ENCODE data around the gene NFATC4. TPM values are rescaled to one million over a fixed set of nuclear protein-coding genes. Genes with fewer than 3 reads are reported as not detected.

Gene NFATC4
- total RNA-seq, 1 experiment from 2014 or later: 10.7 TPM

DNA sequence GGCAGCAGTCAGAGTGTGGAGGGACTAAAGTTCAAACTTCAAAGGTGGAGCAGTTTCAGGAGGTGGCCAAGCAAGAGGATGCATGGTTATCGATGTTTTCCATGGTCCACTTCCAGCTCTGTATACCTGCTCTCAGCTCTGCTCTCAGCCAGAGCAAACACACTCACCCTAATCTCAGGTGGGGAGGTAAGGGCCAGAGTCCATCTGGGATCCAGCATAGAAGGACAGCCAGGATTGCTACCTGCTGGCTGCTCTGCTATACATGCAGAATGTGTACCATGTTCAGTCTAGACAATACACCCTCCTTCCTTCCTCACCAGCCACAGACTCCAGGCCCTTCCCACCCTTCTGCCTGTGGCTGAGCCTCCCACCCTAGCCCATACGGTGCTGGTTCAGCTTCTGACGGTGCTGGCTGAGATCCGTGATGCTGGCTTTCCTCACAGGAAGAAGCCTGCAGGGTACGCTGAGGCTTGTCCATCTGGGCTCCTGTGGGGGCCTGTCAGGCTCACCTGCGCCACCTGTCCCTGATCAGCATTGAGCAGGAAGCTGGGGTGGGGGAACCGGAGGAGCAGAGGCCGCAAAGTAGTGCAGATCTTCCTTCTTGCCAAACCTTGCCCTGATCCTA is 59.0 kb downstream of the NFATC4 start:
- H3K4me1 Mint-ChIP-seq (ENCODE audit: low read depth, unreplicated experiment): peaks cover 42% of the 10 kb centered on the region
- H3K4me3 Mint-ChIP-seq (ENCODE audit: low read depth, unreplicated experiment): no peak overlapping the region
- intact Hi-C loops (cut with micrococcal nuclease; ENCODE audit: unreplicated experiment): no loop called here

DNA sequence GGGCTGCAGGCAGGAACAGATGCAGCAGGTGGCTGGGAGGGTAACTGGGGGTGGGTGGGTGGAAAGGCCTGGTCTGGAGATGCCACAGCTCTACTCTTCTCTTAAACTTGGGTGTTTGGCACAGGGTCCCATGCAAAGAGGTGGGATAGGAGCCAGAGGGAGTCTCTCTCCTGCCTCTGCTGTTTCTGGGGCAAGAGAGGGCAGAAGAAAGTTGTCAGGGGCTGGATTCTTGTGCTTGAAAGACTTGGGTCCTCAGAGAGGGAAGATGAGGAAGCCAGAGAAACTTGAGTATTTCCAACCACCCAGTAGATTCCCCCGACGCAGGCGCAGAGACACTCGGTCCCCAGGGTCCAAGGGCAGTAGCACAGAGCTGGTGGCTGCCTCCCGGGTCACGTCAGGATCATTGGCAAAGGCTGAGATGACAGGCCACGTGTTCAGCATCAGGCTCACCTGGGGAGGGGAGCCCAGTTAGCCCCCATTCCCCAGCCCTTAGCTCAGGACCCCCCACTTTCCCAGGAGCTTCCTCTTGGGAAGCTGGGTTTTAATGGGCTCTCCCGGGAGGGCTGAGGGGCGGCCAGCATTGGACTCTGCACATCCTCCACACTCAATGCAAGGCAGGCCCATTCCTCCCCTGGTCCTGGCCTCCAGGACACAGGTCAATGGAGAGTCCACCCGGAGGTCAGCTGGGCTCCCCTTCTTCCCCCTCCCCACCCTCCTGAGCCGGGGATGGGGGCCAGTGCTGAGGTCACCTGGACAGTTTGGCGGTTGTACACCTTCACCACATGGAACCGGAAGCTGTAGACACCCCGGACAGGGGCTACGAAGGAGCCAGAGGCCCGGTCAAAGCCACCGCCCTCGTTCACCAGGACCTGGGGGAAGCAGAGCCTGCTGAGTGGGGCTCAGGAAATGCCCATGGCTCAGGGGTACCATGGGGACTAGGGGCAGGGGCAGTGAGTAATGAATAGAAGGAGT is 59.8 kb downstream of the NFATC4 start:
- CTCF ChIA-PET: interaction anchor here (0.6 kb wide), 1 partner anchor 27 kb away, joined by 4 read pairs; no protein-coding TSS in a partner anchor
- H3K4me3 Mint-ChIP-seq (ENCODE audit: low read depth, unreplicated experiment): no peak overlapping the region
- peaks cover 34% of the 10 kb centered on the region for H3K36me3 Mint-ChIP-seq (ENCODE audit: insufficient read depth, unreplicated experiment)

More for the DNA sequence above, 59.0 kb downstream of the NFATC4 start:
- BruUV-seq (replicated peaks): no TSS peak
- DNase-seq: no peak
- H3K27me3 Mint-ChIP-seq (ENCODE audit: unreplicated experiment): no peaks in the 10 kb centered on the region
- TF ChIP-seq, protein P1, sequence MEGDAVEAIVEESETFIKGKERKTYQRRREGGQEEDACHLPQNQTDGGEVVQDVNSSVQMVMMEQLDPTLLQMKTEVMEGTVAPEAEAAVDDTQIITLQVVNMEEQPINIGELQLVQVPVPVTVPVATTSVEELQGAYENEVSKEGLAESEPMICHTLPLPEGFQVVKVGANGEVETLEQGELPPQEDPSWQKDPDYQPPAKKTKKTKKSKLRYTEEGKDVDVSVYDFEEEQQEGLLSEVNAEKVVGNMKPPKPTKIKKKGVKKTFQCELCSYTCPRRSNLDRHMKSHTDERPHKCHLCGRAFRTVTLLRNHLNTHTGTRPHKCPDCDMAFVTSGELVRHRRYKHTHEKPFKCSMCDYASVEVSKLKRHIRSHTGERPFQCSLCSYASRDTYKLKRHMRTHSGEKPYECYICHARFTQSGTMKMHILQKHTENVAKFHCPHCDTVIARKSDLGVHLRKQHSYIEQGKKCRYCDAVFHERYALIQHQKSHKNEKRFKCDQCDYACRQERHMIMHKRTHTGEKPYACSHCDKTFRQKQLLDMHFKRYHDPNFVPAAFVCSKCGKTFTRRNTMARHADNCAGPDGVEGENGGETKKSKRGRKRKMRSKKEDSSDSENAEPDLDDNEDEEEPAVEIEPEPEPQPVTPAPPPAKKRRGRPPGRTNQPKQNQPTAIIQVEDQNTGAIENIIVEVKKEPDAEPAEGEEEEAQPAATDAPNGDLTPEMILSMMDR (IDR thresholded peaks at IDR 0.05; ENCODE audit: unreplicated experiment): no peak
- peaks cover 30% of the 10 kb centered on the region for H3K36me3 Mint-ChIP-seq (ENCODE audit: insufficient read depth, unreplicated experiment)
- H3K27ac Mint-ChIP-seq (ENCODE audit: unreplicated experiment): no peak overlapping the region
- CTCF ChIA-PET: interaction anchor here (2.7 kb wide), 1 partner anchor 61 kb away, joined by 9 read pairs; no protein-coding TSS in a partner anchor
- no peaks in the 10 kb centered on the region for H3K9me3 Mint-ChIP-seq (ENCODE audit: low read depth, unreplicated experiment)

DNA sequence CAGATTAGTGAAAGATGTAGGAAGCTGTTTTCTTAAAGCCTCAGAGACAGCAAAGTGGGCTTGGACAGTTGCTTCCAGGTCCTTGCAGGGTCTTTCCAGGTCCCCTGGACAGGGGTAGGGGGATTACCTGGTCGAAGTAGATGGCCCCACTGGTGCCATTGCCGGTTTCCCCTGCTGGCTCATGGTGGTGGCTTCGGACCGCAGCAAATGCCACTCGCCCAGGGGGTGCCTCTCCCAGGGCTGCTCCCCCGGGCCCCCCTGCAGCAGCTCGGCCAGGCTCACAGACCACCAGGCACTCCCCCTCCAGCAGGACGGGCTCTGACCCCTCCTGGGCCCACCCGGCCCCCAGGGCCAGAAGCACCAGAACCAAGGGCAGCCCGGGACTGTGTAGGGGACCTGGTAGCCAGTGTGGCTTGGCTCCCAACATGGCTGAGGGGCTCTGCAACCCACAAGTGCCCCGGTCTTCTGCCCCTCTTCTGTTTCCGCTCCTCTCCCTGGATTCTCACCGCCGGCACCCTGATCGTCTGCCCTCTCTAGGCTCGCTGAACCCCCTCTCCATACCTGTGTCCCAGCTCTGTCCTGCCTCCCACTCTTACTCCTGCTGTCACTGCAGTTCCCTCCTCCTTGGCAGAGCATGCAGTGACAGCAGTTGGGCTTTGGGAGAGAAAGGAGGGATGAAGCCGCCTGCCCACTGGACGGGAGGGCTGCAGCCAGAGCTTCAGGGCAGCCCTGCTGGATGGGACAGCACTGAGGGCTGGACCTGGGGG is 60.8 kb downstream of the NFATC4 start:
- Mint-ChIP-seq H3K4me3 (ENCODE audit: low read depth, unreplicated experiment) (peak overlapping the region; percentile 69), H3K9me3 (ENCODE audit: low read depth, unreplicated experiment) (no peaks in the 10 kb centered on the region), H3K27ac (ENCODE audit: unreplicated experiment) (peak overlapping the region; percentile 66), H3K4me1 (ENCODE audit: low read depth, unreplicated experiment) (peaks cover 44% of the 10 kb centered on the region), H3K27me3 (ENCODE audit: unreplicated experiment) (no peaks in the 10 kb centered on the region), H3K36me3 (ENCODE audit: insufficient read depth, unreplicated experiment) (peaks cover 42% of the 10 kb centered on the region)
- BruUV-seq (replicated peaks): no TSS peak
- intact Hi-C loops (cut with micrococcal nuclease; ENCODE audit: unreplicated experiment): no loop called here
- TF ChIP-seq, protein P1 (IDR thresholded peaks at IDR 0.05; ENCODE audit: unreplicated experiment): no peak
- DNase-seq: no peak
- CTCF ChIA-PET: no interaction called here

More for the DNA sequence above, 59.8 kb downstream of the NFATC4 start:
- peaks cover 44% of the 10 kb centered on the region for H3K4me1 Mint-ChIP-seq (ENCODE audit: low read depth, unreplicated experiment)
- H3K27me3 Mint-ChIP-seq (ENCODE audit: unreplicated experiment): no peaks in the 10 kb centered on the region
- DNase-seq: no peak
- no TSS peak for BruUV-seq (replicated peaks)
- no peaks in the 10 kb centered on the region for H3K9me3 Mint-ChIP-seq (ENCODE audit: low read depth, unreplicated experiment)
- TF ChIP-seq, protein P1 (IDR thresholded peaks at IDR 0.05; ENCODE audit: unreplicated experiment): no peak
- intact Hi-C loops (cut with micrococcal nuclease; ENCODE audit: unreplicated experiment): no loop called here
- peak overlapping the region; percentile 22 for H3K27ac Mint-ChIP-seq (ENCODE audit: unreplicated experiment)

Other genes starting within 250 kb of the NFATC4 start
- gene FITM1, start 237.5 kb upstream of the NFATC4 start, total RNA-seq (2022): 0.47 and 0.98 TPM in 2 replicates
- 259 and 289 TPM in 2 replicates for gene PSME1, start 232.0 kb upstream of the NFATC4 start, total RNA-seq (2022)
- gene EMC9, start 226.6 kb upstream of the NFATC4 start, total RNA-seq (2022): 38.0 and 39.2 TPM in 2 replicates
- 288 and 359 TPM in 2 replicates for gene PSME2, start 221.6 kb upstream of the NFATC4 start, total RNA-seq (2022)
- 95.9 and 103 TPM in 2 replicates for gene RNF31, start 220.7 kb upstream of the NFATC4 start, total RNA-seq (2022)
- 124 and 184 TPM in 2 replicates for gene IRF9, start 206.9 kb upstream of the NFATC4 start, total RNA-seq (2022)
- 37.5 and 42.7 TPM in 2 replicates for gene REC8, start 196.1 kb upstream of the NFATC4 start, total RNA-seq (2022)
- 82.6 and 86.4 TPM in 2 replicates for gene IPO4, start 179.4 kb upstream of the NFATC4 start, total RNA-seq (2022)
- 68.0 and 70.9 TPM in 2 replicates for gene TM9SF1, start 172.7 kb upstream of the NFATC4 start, total RNA-seq (2022)
- 0.47 TPM in 1 of 2 replicates, not detected in the other for gene TSSK4, start 162.5 kb upstream of the NFATC4 start, total RNA-seq (2022)
- 53.2 and 60.8 TPM in 2 replicates for gene CHMP4A, start 154.7 kb upstream of the NFATC4 start, total RNA-seq (2022)
- gene MDP1, start 152.1 kb upstream of the NFATC4 start, total RNA-seq (2022): 7.4 and 8.9 TPM in 2 replicates
- gene NEDD8, start 135.8 kb upstream of the NFATC4 start, total RNA-seq (2022): 192 and 198 TPM in 2 replicates
- gene GMPR2, start 135.3 kb upstream of the NFATC4 start, total RNA-seq (2022): 61.3 and 63.4 TPM in 2 replicates
- 38.3 and 40.4 TPM in 2 replicates for gene TINF2, start 125.6 kb upstream of the NFATC4 start, total RNA-seq (2022)
- 4.5 and 7.5 TPM in 2 replicates for gene TGM1, start 105.0 kb upstream of the NFATC4 start, total RNA-seq (2022)
- gene RABGGTA, start 96.6 kb upstream of the NFATC4 start, total RNA-seq (2022): 35.3 and 42.2 TPM in 2 replicates
- gene DHRS1, start 68.4 kb upstream of the NFATC4 start, total RNA-seq (2022): 18.6 and 19.7 TPM in 2 replicates
- 35.9 and 40.2 TPM in 2 replicates for gene NOP9, start 68.3 kb upstream of the NFATC4 start, total RNA-seq (2022)
- gene CIDEB, start 60.2 kb upstream of the NFATC4 start, total RNA-seq (2022): 0.17 TPM in 1 of 2 replicates, not detected in the other
- 19.3 and 25.8 TPM in 2 replicates for gene LTB4R2, start 58.0 kb upstream of the NFATC4 start, total RNA-seq (2022)
- 13.4 and 18.7 TPM in 2 replicates for gene LTB4R, start 56.7 kb upstream of the NFATC4 start, total RNA-seq (2022)
- gene ADCY4, start 33.1 kb upstream of the NFATC4 start, total RNA-seq (2022): 3.0 and 3.4 TPM in 2 replicates
- gene RIPK3, start 28.2 kb upstream of the NFATC4 start, total RNA-seq (2022): 11.0 and 12.6 TPM in 2 replicates
- gene NYNRIN, start 30.8 kb downstream of the NFATC4 start, total RNA-seq (2022): 7.5 and 8.4 TPM in 2 replicates
- gene CBLN3, start 61.5 kb downstream of the NFATC4 start, total RNA-seq (2022): 0.99 and 1.7 TPM in 2 replicates
- gene KHNYN, start 61.8 kb downstream of the NFATC4 start, total RNA-seq (2022): 47.6 and 54.6 TPM in 2 replicates
- 43.7 and 59.0 TPM in 2 replicates for gene SDR39U1, start 74.6 kb downstream of the NFATC4 start, total RNA-seq (2022)
- gene CMA1, start 140.1 kb downstream of the NFATC4 start, total RNA-seq (2022): not detected in 2 replicates
- gene CTSG, start 208.1 kb downstream of the NFATC4 start, total RNA-seq (2022): not detected in 2 replicates
- gene GZMH, start 241.5 kb downstream of the NFATC4 start, total RNA-seq (2022): not detected in 2 replicates